TTC549 (cell line): Measurements from ENCODE around the gene UGP2.
"Not testable (repeated sequence)": the region's sequence is repeated elsewhere in the genome, so short reads cannot be mapped to it uniquely, and the experiment has no call there.

Experiments
- FAIRE-seq: peaks from 2 replicates; lab custom pipeline; 2012; peaks lifted over from hg19 to GRCh38; lab: Jason Lieb, UNC

UGP2 gene

GRCh38 chr2:63898839-63899238 lies 57.1 kb downstream of the UGP2 start:
- no peak for FAIRE-seq

- FAIRE-seq = no peak
Measured at GRCh38 chr2:63899639-63900038, 57.9 kb downstream of the UGP2 start.

GRCh38 chr2:63902149-63902548 lies 60.5 kb downstream of the UGP2 start:
- no peak for FAIRE-seq

- FAIRE-seq = peak; percentile 48
Measured at GRCh38 chr2:63903003-63903402, 61.3 kb downstream of the UGP2 start.

GRCh38 chr2:63914311-63914710 lies 72.6 kb downstream of the UGP2 start:
- FAIRE-seq = no peak

- FAIRE-seq = no peak
Measured at GRCh38 chr2:63926815-63927214, 85.1 kb downstream of the UGP2 start.

GRCh38 chr2:63932104-63932503 lies 90.4 kb downstream of the UGP2 start:
- FAIRE-seq = not testable (repeated sequence)
